BE2C (cell line): Measurements from ENCODE around the gene GTPBP6.
"Not testable (repeated sequence)": the region's sequence is repeated elsewhere in the genome, so short reads cannot be mapped to it uniquely, and the experiment has no call there.

ENCODE experiments used
- DNase-seq: peaks from one replicate; pipeline ENCODE4 v3.0.0-alpha.2; 2020
- H3K27me3 ChIP-seq: fragments of 250-450 bp; sonication (Bioruptor Pico); 2 replicates; pipeline ENCODE4 v1.5.1; 2020; ENCODE audit warnings: mild to moderate bottlenecking
- H3K36me3 ChIP-seq: fragments of 250-450 bp; sonication (Bioruptor Pico); 2 replicates; pipeline ENCODE4 v1.5.1; 2020; ENCODE audit warnings: mild to moderate bottlenecking
- H3K4me1 ChIP-seq: fragments of 250-450 bp; sonication (Bioruptor Pico); 2 replicates; pipeline ENCODE4 v1.5.1; 2020
- H3K4me3 ChIP-seq: 2 replicates; pipeline ENCODE4 v1.5.1; 2011; ENCODE audit warnings: low read depth, low read length
- H3K9me3 ChIP-seq: fragments of 250-450 bp; sonication (Bioruptor Pico); 2 replicates; pipeline ENCODE4 v1.5.1; 2020
- TF ChIP-seq, protein P1 (sequence below): IDR thresholded peaks from 2 replicates; pipeline ENCODE4 v1.5.1; 2012; ENCODE audit warnings: mild to moderate bottlenecking, low read depth, low read length

GTPBP6 gene

DNA sequence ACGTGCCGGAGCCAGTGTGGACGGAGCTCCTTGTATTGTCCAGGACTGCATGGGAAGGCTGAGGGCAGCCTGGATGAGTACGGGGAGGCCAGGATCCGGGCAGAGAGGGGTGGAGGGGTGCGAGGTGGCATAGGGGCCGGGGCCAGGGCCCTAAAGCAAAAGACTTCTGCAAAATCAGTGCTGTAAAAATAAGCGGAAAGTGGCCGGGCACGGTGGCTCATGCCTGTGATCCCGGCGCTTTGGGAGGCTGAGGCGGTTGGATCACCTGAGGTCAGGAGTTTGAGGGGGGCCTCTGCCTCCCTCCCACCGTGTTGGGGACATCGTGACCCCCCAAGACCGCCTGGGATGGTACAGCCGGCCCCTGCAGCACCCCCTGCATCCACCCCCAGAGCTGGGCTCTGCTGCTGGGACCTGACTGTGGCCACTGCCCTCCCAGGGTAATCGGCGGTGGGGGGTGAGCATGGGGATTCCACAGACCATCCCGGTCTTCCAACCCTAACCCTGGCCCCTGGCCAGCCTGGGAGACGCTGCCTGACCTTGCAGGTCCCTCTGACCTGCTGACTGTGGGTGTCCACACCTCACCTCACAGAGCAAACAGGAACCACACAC is 60.8 kb downstream of the GTPBP6 start:
- Histone ChIP-seq H3K36me3 (no peaks in the 10 kb centered on the region), H3K27me3 (no peaks in the 10 kb centered on the region), H3K9me3 (no peaks in the 10 kb centered on the region), H3K4me1 (no peaks in the 10 kb centered on the region), H3K4me3 (no peak overlapping the region)
- TF ChIP-seq, protein P1, sequence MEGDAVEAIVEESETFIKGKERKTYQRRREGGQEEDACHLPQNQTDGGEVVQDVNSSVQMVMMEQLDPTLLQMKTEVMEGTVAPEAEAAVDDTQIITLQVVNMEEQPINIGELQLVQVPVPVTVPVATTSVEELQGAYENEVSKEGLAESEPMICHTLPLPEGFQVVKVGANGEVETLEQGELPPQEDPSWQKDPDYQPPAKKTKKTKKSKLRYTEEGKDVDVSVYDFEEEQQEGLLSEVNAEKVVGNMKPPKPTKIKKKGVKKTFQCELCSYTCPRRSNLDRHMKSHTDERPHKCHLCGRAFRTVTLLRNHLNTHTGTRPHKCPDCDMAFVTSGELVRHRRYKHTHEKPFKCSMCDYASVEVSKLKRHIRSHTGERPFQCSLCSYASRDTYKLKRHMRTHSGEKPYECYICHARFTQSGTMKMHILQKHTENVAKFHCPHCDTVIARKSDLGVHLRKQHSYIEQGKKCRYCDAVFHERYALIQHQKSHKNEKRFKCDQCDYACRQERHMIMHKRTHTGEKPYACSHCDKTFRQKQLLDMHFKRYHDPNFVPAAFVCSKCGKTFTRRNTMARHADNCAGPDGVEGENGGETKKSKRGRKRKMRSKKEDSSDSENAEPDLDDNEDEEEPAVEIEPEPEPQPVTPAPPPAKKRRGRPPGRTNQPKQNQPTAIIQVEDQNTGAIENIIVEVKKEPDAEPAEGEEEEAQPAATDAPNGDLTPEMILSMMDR: no peak
- no peak for DNase-seq

GRCh38 chrX:257054-257453 is 61.5 kb downstream of the GTPBP6 start:
- not testable (repeated sequence) for H3K4me3 ChIP-seq, H3K36me3 ChIP-seq, H3K27me3 ChIP-seq, DNase-seq, H3K4me1 ChIP-seq, H3K9me3 ChIP-seq

DNA sequence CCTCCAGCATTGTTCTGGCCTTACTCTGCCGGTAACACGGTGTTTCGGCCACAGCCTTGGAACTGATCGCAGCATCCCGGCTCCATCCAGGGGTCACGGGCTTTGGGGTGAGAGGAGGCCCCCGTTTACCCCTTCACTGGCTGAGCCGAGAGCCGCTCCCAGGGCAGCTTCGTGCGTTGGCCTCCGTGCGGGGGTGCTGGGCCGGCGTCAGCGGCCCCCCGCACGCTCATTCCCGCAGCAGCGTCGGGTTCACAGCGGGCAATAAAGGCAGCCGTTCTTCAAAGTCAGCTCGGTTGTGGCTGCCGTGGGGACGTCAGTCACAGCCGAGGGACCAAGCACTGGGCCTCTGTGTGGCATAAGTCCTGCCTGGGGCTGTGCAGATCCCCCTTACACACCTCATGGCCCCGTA is 62.7 kb downstream of the GTPBP6 start:
- TF ChIP-seq, protein P1: no peak
- Histone ChIP-seq H3K9me3 (no peaks in the 10 kb centered on the region), H3K36me3 (no peaks in the 10 kb centered on the region), H3K27me3 (no peaks in the 10 kb centered on the region), H3K4me1 (no peaks in the 10 kb centered on the region), H3K4me3 (no peak overlapping the region)
- no peak for DNase-seq
